ENCODE measurements around the gene SARS1.

- TF ChIP-seq EZH2 (IDR thresholded peaks at IDR 0.05) (no peak), POLR2AphosphoS5 (IDR thresholded peaks at IDR 0.05; ENCODE audit: borderline replicate concordance, low read depth, low read length) (no peak)
Observed at GRCh38 chr1:109198745-109199144, 15.0 kb upstream of the SARS1 start.
